C4-2B (cell line): Measurements from ENCODE around the gene EXOC6.

Experiments
- H3K27ac ChIP-seq: fragments of 450-650 bp; 2 replicates; pipeline ENCODE4 v1.5.1; 2017
- ZFX ChIP-seq: fragments of 450-650 bp; IDR thresholded peaks from 2 replicates; pipeline ENCODE4 v1.6.1; 2017
- TF ChIP-seq, protein P1 (sequence below): fragments of 450-650 bp; conservative IDR thresholded peaks from 2 replicates; pipeline ENCODE4 v1.5.1; 2017; ENCODE audit warnings: mild to moderate bottlenecking

The EXOC6 gene

DNA sequence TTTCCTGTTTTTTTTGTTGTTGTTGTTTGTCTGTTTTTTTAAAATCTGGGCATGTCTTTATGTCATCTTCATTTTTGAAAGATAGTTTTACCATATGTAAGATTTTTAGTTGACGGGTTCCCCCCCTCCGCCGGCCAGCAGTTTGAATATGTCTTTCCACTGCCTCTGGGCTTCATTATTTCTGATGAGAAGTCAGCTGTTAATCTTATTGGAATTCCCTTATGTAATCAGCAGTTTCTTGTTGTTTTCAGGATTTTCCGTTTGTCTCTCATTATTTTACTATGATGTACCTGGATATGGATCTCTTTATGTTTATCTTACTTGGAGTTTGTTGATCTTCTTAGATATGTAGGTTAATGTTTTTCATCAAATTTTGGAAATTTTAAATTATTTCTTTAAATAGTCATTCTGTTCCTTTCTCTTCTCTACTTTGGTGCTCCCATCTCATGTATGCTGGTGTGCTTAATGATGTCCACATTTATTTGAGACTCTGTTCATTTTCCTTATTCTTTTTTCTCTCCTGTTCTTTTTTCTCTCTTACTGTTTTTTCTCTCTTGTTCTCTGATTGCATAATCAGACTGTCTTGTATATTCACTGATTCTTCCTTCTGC is 9.7 kb downstream of the EXOC6 start:
- TF ChIP-seq, protein P1, sequence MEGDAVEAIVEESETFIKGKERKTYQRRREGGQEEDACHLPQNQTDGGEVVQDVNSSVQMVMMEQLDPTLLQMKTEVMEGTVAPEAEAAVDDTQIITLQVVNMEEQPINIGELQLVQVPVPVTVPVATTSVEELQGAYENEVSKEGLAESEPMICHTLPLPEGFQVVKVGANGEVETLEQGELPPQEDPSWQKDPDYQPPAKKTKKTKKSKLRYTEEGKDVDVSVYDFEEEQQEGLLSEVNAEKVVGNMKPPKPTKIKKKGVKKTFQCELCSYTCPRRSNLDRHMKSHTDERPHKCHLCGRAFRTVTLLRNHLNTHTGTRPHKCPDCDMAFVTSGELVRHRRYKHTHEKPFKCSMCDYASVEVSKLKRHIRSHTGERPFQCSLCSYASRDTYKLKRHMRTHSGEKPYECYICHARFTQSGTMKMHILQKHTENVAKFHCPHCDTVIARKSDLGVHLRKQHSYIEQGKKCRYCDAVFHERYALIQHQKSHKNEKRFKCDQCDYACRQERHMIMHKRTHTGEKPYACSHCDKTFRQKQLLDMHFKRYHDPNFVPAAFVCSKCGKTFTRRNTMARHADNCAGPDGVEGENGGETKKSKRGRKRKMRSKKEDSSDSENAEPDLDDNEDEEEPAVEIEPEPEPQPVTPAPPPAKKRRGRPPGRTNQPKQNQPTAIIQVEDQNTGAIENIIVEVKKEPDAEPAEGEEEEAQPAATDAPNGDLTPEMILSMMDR: no peak
- TF ChIP-seq ZFX: no peak

DNA sequence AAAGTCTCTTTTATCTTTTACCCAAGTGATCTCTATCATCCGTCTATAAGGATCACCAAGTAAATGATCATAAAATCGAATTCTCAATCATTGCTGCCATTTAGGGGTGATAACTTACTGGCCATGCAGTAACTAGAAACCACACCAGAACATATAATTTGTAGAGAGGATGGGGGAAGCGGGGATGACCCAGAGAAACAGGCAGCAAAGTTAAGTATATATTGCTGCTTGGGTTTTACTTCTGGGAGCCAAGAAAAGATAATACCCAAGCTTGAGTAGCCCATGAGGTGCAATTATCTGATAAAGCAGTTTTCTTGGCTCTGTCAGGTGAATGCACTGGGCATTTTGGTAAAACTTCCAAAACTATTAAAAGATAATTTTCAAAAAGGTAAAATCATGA is 18.9 kb downstream of the EXOC6 start:
- TF ChIP-seq ZFX: no peak
- TF ChIP-seq, protein P1: no peak
- H3K27ac ChIP-seq: no peak overlapping the region

More for the DNA sequence above, 9.7 kb downstream of the EXOC6 start:
- H3K27ac ChIP-seq: no peak overlapping the region

DNA sequence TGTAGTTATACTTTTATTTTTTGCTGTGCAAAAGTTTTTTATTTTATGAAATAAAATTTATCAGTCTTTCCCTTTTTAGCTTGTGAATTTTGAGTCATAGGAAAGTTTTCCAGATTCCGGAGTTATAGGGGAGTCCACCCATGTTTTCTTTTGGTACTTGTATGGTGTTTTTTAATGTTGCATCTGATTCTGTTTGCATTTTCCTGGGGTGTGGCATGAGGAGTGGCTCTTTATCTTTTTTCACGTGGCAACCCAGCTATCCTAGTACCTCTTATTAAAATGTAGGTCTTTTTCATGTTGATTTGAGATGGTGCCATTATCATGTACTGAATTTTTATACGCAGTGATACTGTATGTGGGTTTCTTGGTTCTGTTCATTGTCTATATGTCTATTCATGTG is 19.7 kb downstream of the EXOC6 start:
- no peak overlapping the region for H3K27ac ChIP-seq
- TF ChIP-seq, protein P1: no peak
- no peak for TF ChIP-seq ZFX

DNA sequence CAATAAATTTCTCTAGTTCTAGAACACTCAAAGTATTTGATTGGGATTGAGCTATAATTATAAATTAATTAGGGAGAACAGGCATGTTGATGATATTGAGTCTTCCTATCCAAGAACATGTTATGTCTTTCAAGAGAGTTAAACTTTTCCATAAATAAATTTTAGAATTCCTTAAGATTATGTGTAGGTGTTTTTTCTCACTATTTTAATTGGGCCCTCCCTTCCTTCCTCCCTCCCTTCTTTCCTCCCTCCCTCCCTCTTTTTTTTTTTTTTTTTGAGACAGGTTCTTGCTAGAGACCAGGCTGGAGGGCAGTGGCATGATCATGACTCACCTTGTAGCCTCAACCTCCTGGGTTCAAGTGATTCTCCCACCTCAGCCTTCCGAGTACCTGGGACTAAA is 20.2 kb downstream of the EXOC6 start:
- H3K27ac ChIP-seq: no peak overlapping the region

DNA sequence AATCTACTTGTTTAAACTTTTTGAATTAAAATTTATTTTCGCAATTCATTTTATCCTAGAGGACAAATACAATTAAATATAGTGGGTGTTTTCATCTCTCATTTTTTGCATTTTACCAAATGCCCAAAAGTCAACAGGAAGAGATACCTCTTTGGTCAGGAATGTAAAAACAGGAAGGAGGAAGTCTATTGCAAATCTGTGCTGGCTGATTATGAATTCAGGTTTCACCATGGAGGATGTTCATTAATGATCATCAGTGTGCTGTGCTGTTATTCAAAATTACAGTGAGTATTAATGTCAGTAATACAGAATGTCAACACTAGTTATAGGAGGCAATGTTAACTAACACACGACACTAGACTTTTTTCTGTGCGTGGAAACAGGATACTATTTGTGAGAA is 24.7 kb downstream of the EXOC6 start:
- H3K27ac ChIP-seq: no peak overlapping the region
- TF ChIP-seq, protein P1: no peak
- no peak for TF ChIP-seq ZFX

More for the DNA sequence above, 20.2 kb downstream of the EXOC6 start:
- TF ChIP-seq ZFX: no peak
- TF ChIP-seq, protein P1: no peak

DNA sequence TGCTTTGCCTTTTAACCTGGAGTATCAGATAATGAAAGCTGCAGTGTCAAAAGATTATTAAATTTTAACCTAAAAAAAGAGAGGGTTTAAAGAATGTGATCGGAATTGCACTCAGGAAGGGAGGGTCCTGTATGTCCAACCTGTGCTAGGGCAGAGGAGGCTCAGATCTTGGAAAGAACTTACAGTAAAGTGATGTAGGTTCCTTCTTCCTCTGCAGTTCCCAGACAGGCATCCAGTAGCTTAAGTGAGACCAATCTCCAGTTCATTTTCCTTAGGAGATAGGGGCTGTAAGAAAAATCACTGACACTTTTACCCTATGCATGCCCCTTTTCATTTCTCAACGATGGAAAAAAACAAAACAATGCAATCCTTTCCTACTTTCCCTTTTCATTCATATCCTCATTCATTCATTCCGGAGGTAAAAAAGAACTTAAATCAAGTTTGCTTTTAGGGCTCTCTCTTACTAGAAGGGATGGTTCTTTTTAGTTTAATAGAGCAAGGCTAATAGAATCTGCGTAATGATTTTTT is 28.3 kb downstream of the EXOC6 start:
- TF ChIP-seq ZFX: no peak
- TF ChIP-seq, protein P1: no peak

DNA sequence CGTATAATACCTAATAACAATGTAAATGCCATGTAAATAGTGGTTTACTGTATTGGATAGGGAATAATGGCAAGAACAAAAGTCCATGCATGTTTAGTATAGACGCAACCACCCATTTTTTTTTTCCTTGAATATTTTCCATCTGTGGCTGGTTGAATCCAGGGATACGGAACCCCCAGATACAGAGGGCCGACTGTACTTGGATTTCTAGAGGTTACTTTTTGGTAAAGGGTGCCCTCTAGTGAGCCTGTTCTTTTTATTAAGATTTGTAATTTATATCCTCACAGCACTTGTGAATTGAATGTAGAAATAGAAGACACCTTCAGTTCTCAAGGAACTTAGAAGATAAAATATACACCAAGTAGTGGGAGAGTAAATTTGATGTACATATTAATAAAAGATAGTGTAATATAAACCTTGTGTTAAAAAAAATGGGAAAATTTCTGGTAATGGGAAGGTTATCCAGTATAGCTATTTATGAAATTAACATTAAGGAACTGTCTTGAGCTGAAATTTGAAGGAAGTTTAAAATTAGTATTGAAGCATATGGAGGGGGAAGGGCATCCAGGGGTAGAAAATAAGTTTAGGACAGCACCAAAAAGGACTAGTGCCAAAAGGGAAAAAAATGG is 32.0 kb downstream of the EXOC6 start:
- no peak for TF ChIP-seq ZFX
- TF ChIP-seq, protein P1: peak; percentile 79

More for the DNA sequence above, 28.3 kb downstream of the EXOC6 start:
- H3K27ac ChIP-seq: no peak overlapping the region

More for the DNA sequence above, 32.0 kb downstream of the EXOC6 start:
- H3K27ac ChIP-seq: no peak overlapping the region
